GM12891 (cell line): ENCODE measurements around the gene ACTL7B.

Experiments used
- DNase-seq: peaks from one replicate; pipeline ENCODE4 v3.0.0; 2011; ENCODE audit warnings: low spot score; ENCODE audit not compliant: insufficient read length
- FAIRE-seq: peaks from 2 replicates; lab custom pipeline; 2011; peaks lifted over from hg19 to GRCh38; lab: Jason Lieb, UNC
- PAX5 ChIP-seq: IDR thresholded peaks from 2 replicates; pipeline ENCODE4 v1.6.1; 2011; ENCODE audit warnings: low read length, moderate library complexity, mild to moderate bottlenecking; ENCODE audit not compliant: insufficient read depth, severe bottlenecking
- POLR2AphosphoS5 ChIP-seq: IDR thresholded peaks from 2 replicates; pipeline ENCODE4 v1.6.1; 2011; ENCODE audit warnings: low read depth, low read length, control low read depth
- POU2F2 ChIP-seq: IDR thresholded peaks from 2 replicates; pipeline ENCODE4 v1.6.1; 2011; ENCODE audit warnings: low read depth, mild to moderate bottlenecking, control low read depth, low read length, moderate library complexity
- SPI1 ChIP-seq: IDR thresholded peaks from 2 replicates; pipeline ENCODE4 v1.6.1; 2011; ENCODE audit warnings: low read depth, low read length, control low read depth

The ACTL7B gene

GRCh38 chr9:108809269-108809668, 46.5 kb downstream of the ACTL7B start:
- TF ChIP-seq POU2F2 (no peak), SPI1 (no peak), POLR2AphosphoS5 (no peak), PAX5 (no peak)
- FAIRE-seq: no peak
- DNase-seq: no peak
